GM03348 (cell line): ENCODE measurements around the gene RMND1.
"Not testable (repeated sequence)": the region's sequence is repeated elsewhere in the genome, so short reads cannot be mapped to it uniquely, and the experiment has no call there.

ENCODE experiments used
- DNase-seq: peaks from one replicate; pipeline ENCODE4 v3.0.0; 2012; ENCODE audit warnings: low spot score

The RMND1 gene

DNA sequence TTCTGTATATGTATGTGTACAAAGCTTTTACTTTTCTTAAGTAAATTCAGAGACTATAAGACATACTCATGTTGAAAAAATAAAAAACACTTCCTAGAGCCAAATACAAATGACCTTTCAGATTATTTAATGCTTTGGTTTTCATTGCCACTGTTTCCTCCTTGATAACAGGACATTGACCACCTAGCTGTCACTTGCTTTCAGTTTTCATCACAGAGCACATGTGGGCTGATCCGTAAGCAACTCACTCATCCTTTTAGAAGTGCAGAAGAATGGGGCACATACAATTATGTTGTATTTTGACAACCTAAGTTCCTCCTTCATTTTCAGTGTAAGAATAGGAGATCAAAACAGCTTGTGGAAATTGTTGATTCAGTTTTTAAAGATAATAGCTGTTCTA lies 66.7 kb downstream of the RMND1 start:
- DNase-seq = no peak

- no peak for DNase-seq
Observed at GRCh38 chr6:151384151-151384550, 67.8 kb downstream of the RMND1 start.

DNA sequence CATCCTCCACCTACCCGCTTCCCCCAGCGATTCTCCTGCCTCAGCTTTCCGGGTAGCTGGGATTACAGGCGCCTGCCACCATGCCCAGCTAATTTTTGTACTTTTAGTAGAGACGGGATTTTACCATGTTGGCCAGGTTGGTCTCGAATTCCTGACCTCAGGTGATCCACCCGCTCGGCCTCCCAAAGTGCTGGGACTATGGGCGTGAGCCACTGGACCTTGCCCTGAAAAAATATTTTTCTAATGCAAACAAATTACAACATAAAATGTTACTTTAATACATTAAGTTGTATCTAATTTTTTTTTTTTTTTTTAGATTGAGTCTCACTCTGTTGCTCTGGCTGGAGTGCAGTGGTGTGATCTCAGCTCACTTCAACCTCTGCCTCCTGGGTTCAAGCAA lies 69.3 kb downstream of the RMND1 start:
- DNase-seq = not testable (repeated sequence)

DNA sequence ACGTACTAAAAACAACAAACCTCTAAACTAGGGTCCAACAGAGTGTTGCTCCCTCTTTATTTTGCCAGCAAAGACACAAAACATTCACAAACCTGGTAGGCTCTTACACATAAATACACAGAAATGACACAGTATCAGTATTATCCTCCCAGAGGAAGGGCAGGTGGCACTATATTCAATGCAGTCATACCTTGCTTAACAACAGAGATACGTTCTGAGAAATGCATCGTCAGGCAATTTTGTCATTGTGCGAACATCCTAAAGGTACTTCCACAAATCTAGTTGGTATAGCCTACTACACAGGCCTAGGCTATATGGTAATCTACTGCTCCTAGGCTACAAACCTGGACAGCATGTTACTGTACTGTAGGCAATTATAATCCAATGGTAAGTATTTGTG lies 70.2 kb downstream of the RMND1 start:
- DNase-seq = no peak

DNA sequence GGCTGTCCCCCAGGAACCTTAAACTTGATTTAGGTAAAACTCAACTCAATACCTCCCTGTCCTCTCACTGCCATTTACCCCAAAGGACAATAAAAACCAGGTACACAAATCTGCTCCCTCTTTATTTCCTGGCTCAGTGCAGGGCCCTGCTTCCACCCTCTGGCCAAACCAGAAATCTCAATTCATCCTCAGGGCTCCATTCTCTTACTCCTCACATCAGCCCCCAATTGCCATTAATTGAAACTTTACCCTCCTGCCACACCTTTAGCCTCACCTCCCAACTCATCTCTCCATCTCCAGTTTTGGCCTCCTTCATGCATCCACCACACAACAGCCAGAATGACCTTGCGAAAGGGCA lies 71.1 kb downstream of the RMND1 start:
- peak; percentile 10 for DNase-seq

GRCh38 chr6:151379933-151380847 lies 71.7 kb downstream of the RMND1 start:
- peak; percentile 59 for DNase-seq

DNA sequence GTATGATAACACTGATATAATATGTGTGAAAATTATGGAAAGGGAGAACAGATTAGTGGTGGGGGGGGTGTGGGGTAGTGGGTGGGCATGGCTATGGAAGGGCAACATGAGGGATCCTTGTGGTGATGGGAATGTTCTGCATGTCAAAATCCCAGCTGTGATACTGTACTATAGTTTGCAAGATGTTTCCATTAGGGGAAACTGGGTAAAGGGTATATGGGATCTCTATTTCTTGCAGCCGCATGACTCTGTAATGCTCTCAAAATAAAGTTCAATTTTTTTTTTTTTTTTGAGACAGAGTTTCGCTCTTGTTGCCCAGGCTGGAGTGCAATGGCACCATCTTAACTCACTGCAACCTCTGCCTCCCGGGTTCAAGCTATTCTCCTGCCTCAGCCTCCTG lies 74.8 kb downstream of the RMND1 start:
- no peak for DNase-seq

DNA sequence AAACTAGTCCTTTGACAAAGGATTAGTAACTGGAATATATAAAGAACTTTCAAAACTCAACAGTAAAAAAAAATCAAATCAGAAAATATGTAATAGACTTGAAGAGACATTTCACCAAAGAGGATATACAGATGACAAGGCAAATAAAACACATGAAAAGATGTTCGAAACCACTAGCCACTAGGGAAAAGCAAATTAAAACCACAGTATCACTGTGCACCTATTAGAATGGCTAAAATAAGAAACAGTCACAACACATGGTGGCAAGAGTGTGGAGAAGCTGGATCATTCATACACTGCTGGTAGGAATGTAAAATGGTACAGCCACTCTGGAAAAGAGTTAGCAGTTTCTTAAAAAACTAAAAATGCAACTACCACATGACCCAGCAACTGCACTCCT lies 75.5 kb downstream of the RMND1 start:
- no peak for DNase-seq

GRCh38 chr6:151375833-151376232 lies 76.1 kb downstream of the RMND1 start:
- no peak for DNase-seq

DNA sequence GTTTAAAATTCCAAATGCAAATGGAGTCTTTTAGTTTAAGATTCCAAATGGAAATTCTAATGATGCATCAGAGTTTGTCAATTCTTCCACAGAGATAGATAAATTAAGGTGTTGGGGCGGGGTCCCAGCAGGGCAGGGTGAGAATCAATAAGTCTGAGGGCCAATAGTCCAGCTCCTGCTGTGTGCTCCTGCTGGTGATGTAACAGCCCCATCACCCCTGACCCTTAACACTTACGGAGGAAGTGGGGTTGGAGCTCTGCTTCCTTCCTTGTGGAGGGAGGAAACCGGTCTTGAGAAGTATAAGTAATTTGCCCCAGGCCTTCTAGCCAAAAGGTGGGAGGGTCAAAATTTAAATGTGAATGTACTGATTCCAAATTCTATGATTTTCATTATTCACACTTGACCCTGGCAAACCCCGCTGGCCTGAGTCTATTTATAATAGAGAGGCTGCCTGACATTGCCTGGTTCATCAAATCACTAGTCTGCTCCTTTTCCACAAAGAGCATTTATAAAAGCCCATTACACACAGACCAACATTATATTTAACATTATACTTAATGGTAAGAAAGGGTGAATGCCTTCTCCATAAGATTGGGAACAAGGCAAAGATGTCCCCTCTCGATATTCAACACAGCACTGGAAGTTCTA lies 77.8 kb downstream of the RMND1 start:
- DNase-seq = no peak

GRCh38 chr6:151372164-151372563 lies 79.8 kb downstream of the RMND1 start:
- no peak for DNase-seq

DNA sequence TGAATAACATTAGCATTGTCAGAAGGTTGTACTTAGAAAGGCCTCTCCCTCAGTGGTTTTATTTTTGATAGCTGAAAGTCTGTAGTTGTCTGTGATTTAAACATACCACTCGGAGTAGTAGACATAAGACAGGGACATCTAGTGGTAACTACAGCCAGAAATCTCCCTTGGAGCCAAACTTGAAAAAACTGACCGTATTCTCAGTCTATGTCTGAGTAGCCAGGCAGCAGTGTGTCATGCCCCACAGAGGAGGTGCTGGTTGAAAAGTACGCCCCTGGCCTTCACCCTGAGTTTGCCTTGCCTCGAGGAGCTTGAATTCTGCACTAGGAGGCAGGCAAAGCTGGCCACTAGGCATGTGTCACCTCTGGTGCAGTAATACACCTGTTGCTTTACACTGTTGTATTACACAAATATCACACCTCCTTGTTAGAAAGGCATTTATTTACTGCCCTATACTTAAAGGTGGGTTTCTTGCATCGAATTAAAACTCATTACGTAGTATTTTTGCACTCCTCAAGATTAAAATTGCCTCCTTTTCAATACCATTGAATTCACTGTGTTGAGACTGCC lies 81.3 kb downstream of the RMND1 start:
- peak; percentile 14 for DNase-seq

DNA sequence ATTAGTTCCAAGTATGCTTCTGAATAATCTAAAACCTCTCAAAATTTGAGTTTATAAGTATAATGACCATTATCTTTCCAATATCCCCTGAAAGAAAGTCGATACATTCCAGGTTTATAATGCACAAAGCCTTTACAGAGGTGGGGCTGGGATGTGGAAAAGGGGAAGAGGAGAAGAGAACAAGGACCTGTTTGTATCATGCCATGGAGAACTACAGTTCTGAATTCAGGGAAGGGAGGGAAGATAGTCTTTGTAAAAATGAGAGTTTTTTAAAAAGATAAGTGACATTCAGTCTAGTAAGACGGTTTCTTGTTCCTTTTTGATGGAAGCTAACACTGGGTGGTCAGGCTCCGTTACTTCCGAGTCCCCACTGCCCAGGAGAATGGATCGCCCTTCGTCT lies 86.7 kb downstream of the RMND1 start:
- DNase-seq = no peak

GRCh38 chr6:151359486-151359885 lies 92.4 kb downstream of the RMND1 start:
- no peak for DNase-seq

GRCh38 chr6:151358475-151358874 lies 93.5 kb downstream of the RMND1 start:
- no peak for DNase-seq

GRCh38 chr6:151357758-151358436 lies 94.0 kb downstream of the RMND1 start:
- DNase-seq = no peak

DNA sequence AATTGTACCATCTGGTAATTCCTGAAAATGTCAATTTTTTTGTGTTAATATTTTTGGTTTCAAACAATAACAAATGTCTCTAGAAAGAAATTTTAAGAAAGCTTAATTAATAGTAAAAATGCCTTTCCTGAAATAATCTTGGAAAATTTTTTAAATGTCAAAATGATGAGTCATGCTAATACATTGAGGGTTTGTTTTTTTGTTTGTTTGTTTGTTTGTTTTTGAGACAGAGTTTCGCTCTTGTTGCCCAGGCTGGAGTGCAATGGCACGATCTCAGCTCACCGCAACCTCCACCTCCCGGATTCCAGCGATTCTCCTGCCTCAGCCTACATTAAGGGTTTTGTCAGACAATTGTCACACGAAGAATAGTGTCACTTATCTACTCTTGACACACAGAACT lies 94.9 kb downstream of the RMND1 start:
- not testable (repeated sequence) for DNase-seq
